HG03280 (cell line): ENCODE results near the gene GIMAP8.
A peak's percentile ranks its signal among the peaks of the same experiment; 100 is the strongest.

Source experiments
- ATAC-seq: cut with Tn5 transposase; IDR thresholded peaks from one replicate; pipeline ENCODE4 v1.9.1; 2021; ENCODE audit warnings: mild to moderate bottlenecking, moderate library complexity; ENCODE audit not compliant: unreplicated experiment

The GIMAP8 gene

DNA sequence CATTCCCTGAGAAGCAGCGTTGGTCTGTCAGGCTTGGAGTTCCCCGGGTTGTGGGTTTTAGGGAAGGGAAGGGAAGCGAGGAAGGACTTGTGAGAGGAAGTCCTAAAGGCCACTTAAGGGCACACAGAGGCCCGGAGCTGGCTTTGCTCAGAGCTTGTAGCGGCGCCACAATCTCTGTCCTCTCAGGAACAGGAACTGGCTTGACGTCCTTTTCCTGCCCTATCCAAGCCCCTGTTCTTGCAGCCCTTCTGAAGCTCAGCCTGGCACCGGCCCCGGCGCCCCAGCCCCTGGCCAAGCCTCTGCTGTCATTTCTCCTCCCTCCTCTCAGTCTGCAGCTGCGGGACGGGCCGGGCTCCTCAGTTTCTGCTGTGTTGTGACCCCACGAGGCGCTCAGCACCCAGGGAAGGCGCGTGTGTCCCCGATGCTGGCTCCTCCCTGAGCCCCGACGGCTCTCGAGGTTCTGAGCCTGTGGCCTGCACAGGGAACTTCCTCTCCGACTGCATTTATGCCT is at the start of gene GIMAP8:
Gene GIMAP8 (plus strand): TSS at position 140 of the 511 bp plus-strand sequence. CDS start 16,069 bp downstream, outside the sequence.
- ATAC-seq = no peak

DNA sequence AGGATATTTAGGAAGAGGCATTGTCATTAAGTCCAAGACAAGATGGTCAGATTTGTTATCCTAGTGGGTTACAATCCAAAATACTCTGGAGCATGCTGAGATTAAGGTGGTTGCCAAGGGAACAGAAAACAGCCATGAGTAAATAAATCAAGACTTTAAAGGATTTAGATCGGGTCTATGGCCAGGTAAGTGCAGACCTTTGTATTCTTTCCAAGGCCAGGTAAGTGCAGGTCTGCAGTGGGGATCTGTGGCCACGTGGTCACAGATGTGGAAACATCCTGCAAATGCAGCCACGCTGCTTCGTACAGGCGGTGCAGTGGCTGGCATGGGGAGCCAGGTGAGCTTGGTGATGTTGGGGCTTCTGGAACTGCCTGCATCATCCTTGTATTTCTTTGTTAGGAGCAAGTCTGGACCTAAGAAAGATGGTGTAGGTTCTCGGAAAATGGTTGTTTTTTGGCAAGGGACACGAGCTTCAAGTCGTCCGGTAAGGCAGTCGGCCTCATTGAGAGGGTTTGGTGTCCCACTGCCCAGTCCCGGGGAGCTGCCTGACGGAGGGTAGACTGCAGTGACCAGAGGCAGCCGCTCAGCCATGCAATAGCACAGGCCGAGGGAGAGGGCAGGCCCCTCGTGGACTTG is 49.5 kb upstream of the GIMAP8 start:
- no peak for ATAC-seq

- ATAC-seq = no peak
Measured at GRCh38 chr7:150401424-150401790, 49.0 kb upstream of the GIMAP8 start.

GRCh38 chr7:150401861-150402631 is 48.4 kb upstream of the GIMAP8 start:
- ATAC-seq = no peak

DNA sequence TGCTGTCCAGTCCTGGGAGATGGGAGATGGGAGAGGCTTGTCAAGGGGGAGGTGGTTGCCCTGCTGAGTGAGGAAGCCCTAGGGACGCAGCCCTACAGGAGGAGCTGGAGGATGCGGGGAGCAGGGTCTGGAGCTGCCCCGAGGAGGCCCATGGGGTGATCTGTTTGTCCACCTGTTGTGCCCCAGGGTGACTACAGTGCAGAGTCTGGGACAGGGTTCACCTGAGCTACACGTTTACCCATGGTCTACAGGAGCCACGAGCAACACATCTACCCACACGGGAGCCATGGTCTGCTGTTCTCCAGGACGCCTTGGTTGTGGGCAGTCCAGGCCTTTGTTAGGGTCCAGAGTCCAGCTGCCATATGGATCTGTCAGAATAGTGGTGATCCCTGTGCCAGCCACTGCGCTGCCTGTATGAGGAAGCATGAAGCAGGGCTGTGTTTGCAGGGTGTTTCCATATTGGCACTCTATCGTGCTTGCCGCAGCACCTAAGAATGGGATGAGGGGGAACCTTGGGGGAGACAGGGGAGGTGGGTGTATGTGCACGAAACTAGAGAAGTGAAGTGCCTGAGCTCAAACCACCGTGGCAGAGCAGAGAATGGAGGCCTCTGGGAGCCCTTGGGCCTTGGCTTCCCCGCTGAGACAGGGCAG is 47.6 kb upstream of the GIMAP8 start:
- ATAC-seq = no peak

DNA sequence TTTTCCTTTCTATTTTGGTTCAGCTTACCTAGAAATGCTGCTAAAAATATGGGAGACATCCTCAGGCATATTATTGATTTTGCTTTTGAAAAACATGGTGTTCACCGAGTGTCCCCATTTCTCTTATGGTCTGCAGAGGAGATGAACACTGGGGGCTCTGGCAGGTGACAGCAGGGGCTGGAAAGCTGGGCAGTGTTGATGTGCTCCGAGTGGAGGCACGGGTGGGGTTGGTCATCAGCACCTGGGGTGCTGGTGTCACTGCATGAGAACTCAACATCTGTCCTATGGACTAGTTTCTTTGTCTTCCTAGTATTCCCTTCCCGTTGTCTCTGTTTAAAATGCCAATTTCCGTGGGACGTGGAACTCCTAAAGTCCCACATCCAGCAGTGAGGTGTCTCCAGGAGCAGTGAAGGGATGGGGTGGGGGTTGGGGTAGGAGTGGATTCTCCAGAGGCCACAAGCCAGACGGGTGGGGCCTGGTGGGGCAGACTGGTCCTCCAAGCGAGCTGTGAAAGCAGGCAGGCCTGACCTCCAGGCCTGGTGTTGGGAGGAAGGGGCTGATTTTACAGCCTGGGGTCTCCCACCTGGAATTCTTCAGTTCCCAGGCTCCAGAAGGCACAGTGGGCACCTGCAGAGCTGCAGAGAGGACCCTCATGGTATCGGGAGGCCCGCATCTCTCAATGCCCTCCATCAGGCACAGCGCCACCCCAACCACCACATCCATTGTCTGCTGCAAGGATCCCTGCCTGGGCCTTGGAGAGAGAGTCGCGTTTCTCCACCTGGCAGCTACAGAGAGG is 46.9 kb upstream of the GIMAP8 start:
- no peak for ATAC-seq

DNA sequence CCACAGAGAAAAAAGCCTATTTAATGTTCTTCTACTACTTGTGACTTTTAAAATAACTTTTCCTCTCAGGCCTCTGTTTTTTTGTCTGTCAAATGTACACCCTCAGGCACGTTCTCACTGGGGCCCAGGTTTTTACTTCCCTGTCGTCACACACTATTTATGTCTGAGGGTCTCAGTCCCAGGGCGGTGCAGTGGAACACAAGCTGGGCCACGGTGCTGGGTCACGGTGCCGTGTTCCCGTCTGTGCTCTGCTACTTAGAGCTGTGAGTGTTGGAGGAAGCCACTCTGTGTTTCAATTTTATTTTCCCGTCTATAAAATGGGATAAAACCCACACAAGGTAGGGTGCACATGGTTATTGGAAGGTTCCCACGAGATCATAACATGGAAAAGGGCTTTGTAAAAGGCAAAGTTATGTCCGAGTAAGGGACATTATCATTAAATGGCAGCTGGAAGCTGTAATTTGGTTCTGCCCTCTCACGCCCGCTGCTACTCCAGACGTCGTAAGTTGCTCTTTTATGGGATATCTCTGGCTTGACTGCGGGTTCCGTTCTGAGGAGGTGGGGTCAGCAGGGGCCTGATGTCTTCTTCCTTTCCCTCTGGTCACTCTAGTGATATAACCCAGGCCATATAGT is 46.1 kb upstream of the GIMAP8 start:
- no peak for ATAC-seq

- ATAC-seq = peak; percentile 68
Measured at GRCh38 chr7:150404805-150405583, 45.4 kb upstream of the GIMAP8 start.

- ATAC-seq = no peak
Measured at GRCh38 chr7:150405584-150406311, 44.7 kb upstream of the GIMAP8 start.

- ATAC-seq = no peak
Measured at GRCh38 chr7:150406312-150406566, 44.2 kb upstream of the GIMAP8 start.

- ATAC-seq = peak; percentile 54
Measured at GRCh38 chr7:150406567-150407421, 43.6 kb upstream of the GIMAP8 start.

DNA sequence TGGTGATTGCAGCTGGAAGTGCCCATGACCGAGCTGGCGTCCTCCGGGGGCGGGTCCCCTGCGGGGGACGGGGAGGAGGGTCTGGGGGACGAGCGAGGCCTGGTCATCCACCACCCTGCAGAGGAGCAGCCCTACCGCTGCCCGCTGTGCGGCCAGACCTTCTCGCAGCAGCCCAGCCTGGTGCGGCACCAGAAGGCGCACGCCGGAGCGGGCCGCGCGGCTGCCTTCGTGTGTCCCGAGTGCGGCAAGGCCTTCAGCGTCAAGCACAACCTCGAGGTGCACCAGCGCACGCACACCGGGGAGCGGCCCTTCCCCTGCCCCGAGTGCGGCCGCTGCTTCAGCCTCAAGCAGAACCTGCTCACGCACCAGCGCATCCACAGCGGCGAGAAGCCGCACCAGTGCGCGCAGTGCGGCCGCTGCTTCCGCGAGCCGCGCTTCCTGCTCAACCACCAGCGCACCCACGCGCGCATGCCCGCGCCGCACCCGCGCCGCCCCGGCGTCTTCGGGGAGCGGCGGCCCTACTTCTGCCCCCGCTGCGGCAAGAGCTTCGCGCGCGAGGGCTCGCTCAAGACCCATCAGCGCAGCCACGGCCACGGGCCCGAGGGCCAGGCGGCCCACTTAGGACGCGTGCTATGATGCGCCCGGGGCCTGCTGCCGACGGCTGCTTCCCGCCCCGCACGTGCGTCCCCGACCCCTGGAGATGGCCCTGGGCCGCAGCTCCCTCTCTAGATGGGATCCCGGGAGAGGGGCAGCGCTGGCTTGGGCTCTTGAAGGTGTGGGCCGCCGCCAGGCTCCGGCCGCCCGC is 42.6 kb upstream of the GIMAP8 start:
- ATAC-seq = no peak

DNA sequence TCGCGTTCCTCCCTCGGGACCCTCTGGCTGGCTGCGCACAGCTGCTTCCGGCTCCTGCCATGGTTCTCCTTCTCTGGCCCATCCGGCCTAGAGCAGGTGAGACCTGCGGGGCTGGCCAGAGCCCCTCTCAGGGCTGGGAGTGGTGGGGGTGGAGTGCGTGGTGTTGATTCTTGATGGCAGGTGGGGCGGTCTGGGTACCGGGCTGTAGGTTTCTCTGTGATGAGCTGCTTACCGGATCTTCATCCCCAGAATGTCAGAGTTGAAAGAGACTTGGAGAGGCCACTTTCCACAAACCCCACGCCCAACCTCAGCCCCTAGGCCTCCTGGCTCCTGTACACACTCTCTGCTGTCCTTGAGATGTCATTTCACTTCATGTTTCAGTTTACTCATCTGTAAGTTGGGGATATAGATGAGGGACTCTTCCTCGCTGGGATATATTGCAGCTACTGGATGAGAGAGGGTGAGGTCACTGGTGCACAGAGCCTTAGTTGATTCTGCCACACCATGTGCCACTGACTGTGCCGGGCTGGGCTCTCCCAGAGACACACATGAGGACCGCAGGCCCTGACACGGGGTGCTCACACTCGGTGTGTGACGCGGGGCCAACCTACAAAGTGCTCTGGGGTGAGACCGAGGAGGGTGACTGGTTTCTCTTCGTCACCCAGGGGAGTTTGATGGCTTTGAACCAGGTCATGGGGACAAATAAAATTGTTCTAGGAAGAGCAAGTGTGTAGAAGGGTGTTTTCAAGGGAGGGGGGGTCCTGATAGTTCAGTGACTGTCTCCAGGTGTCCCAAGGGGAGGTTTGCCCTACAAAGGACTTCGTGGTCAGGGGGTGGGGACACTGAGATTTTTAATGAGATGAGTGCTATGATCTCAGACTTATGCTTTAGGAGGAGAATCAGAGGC is 41.8 kb upstream of the GIMAP8 start:
- ATAC-seq = no peak

GRCh38 chr7:150409300-150410030 is 41.0 kb upstream of the GIMAP8 start:
- ATAC-seq = no peak

- ATAC-seq = no peak
Measured at GRCh38 chr7:150410131-150410530, 40.3 kb upstream of the GIMAP8 start.
